WTC11 (cell line): ENCODE data around the gene GNAO1. TPM values are rescaled to one million over a fixed set of nuclear protein-coding genes. Genes with fewer than 3 reads are reported as not detected.

Source experiments
- ATAC-seq: fragments of 200-7000 bp; cut with Tn5 transposase; 2 replicates; pipeline ENCODE4 v1.10.0; 2021; ENCODE audit warnings: mild to moderate bottlenecking, moderate library complexity
- CTCF ChIA-PET: fragments of 300-600 bp; sonication (Branson Sonifier 250); formaldehyde crosslinking; loops from one replicate; lab custom pipeline; 2021; ENCODE audit warnings: antibody characterized with exemption; lab: Charles Lee
- POLR2A ChIA-PET: fragments of 350-600 bp; sonication (Branson Sonifier 250); formaldehyde crosslinking; loops from one replicate; lab custom pipeline; 2021; ENCODE audit warnings: antibody characterized with exemption; lab: Charles Lee
- DNase-seq: peaks from one replicate; pipeline ENCODE4 v3.0.0; 2021; ENCODE audit warnings: low spot score
- H3K27ac Mint-ChIP-seq: 2 replicates; pipeline ENCODE4 v1.8.0; 2021; ENCODE audit warnings: mixed read lengths
- H3K27me3 Mint-ChIP-seq: 2 replicates; pipeline ENCODE4 v1.8.0; 2021; ENCODE audit warnings: low read depth, mild to moderate bottlenecking, moderate library complexity, mixed read lengths
- H3K36me3 Mint-ChIP-seq: 2 replicates; pipeline ENCODE4 v1.8.0; 2021; ENCODE audit warnings: mixed read lengths
- H3K4me1 Mint-ChIP-seq: 2 replicates; pipeline ENCODE4 v1.8.0; 2022; ENCODE audit warnings: mixed read lengths
- H3K4me3 Mint-ChIP-seq: 2 replicates; pipeline ENCODE4 v1.8.0; 2021; ENCODE audit warnings: mild to moderate bottlenecking, moderate library complexity, mixed read lengths
- H3K9me3 Mint-ChIP-seq: 2 replicates; pipeline ENCODE4 v1.8.0; 2021; ENCODE audit warnings: mixed read lengths
- EMX1 ChIP-seq: fragments of 250-450 bp; sonication (Bioruptor Pico); IDR thresholded peaks from 2 replicates; pipeline ENCODE4 v1.8.0; 2021; ENCODE audit warnings: mild to moderate bottlenecking
- ETV6 ChIP-seq: sonication (generic); formaldehyde crosslinking; IDR thresholded peaks from 2 replicates; pipeline ENCODE4 v1.8.1; 2022; ENCODE audit warnings: mild to moderate bottlenecking, missing genetic modification reagents
- GTF2I ChIP-seq: fragments of 250-450 bp; sonication (Bioruptor Pico); conservative IDR thresholded peaks from 2 replicates; pipeline ENCODE4 v1.4.0; 2021; ENCODE audit warnings: mild to moderate bottlenecking
- HMGA2 ChIP-seq: fragments of 250-450 bp; sonication (Bioruptor Pico); IDR thresholded peaks from 2 replicates; pipeline ENCODE4 v1.4.0; 2021; ENCODE audit warnings: mild to moderate bottlenecking, moderate library complexity
- IRF2 ChIP-seq: sonication (generic); formaldehyde crosslinking; IDR thresholded peaks from 2 replicates; pipeline ENCODE4 v1.8.0; 2022; ENCODE audit warnings: low read depth, missing genetic modification reagents, borderline replicate concordance
- MYBL2 ChIP-seq: sonication (generic); formaldehyde crosslinking; IDR thresholded peaks from 2 replicates; pipeline ENCODE4 v1.8.1; 2023; ENCODE audit warnings: mild to moderate bottlenecking, moderate library complexity, missing genetic modification reagents
- NFYB ChIP-seq: sonication (generic); formaldehyde crosslinking; conservative IDR thresholded peaks from 2 replicates; pipeline ENCODE4 v1.8.0; 2022; ENCODE audit warnings: low read depth, missing genetic modification reagents
- NR3C1 ChIP-seq: sonication (generic); formaldehyde crosslinking; conservative IDR thresholded peaks from 2 replicates; pipeline ENCODE4 v1.8.1; 2023; ENCODE audit warnings: low read depth, mild to moderate bottlenecking, missing genetic modification reagents
- SMAD4 ChIP-seq: sonication (generic); formaldehyde crosslinking; IDR thresholded peaks from 2 replicates; pipeline ENCODE4 v1.8.0; 2022; ENCODE audit warnings: mild to moderate bottlenecking, missing genetic modification reagents
- ZNF121 ChIP-seq: sonication (generic); formaldehyde crosslinking; IDR thresholded peaks from 2 replicates; pipeline ENCODE4 v1.8.0; 2023; ENCODE audit warnings: missing genetic modification reagents
- ZNF138 ChIP-seq: sonication (generic); formaldehyde crosslinking; conservative IDR thresholded peaks from 2 replicates; pipeline ENCODE4 v1.8.1; 2022; ENCODE audit warnings: mild to moderate bottlenecking, moderate library complexity, missing genetic modification reagents
- ZNF219 ChIP-seq: sonication (generic); formaldehyde crosslinking; IDR thresholded peaks from 2 replicates; pipeline ENCODE4 v1.8.0; 2023; ENCODE audit warnings: missing genetic modification reagents, mild to moderate bottlenecking, borderline replicate concordance
- ZNF423 ChIP-seq: fragments of 250-450 bp; sonication (Bioruptor Pico); IDR thresholded peaks from 2 replicates; pipeline ENCODE4 v2.1.2; 2022; ENCODE audit warnings: mild to moderate bottlenecking, moderate library complexity
- total RNA-seq: library from RNA; stranded (reverse); gene quantifications from 3 replicates; pipeline ENCODE4 v1.2.3, GENCODE V29; 2021
- TF ChIP-seq, protein P1 (sequence below): sonication (generic); formaldehyde crosslinking; IDR thresholded peaks from 2 replicates; pipeline ENCODE4 v1.8.0; 2022; ENCODE audit warnings: mild to moderate bottlenecking, missing genetic modification reagents
- TF ChIP-seq, protein P2 (sequence below): sonication (generic); formaldehyde crosslinking; IDR thresholded peaks from 2 replicates; pipeline ENCODE4 v1.8.1; 2023; ENCODE audit warnings: mild to moderate bottlenecking, moderate library complexity, missing genetic modification reagents
- TF ChIP-seq, protein P3 (sequence below): sonication (generic); formaldehyde crosslinking; IDR thresholded peaks from 2 replicates; pipeline ENCODE4 v1.8.0; 2022; ENCODE audit warnings: missing genetic modification reagents
- TF ChIP-seq, protein P4 (sequence below): sonication (generic); formaldehyde crosslinking; IDR thresholded peaks from 2 replicates; pipeline ENCODE4 v1.8.1; 2023; ENCODE audit warnings: mild to moderate bottlenecking, missing genetic modification reagents, moderate library complexity
- TF ChIP-seq, protein P5 (sequence below): sonication (generic); formaldehyde crosslinking; IDR thresholded peaks from 2 replicates; pipeline ENCODE4 v1.8.0; 2022; ENCODE audit warnings: mild to moderate bottlenecking, missing genetic modification reagents
- TF ChIP-seq, protein P6 (sequence below): fragments of 200-600 bp; IDR thresholded peaks from 2 replicates; pipeline ENCODE4 v1.8.0; 2022; ENCODE audit warnings: antibody characterized with exemption

The GNAO1 gene
- total RNA-seq, 1 experiment from 2014 or later: 30.6 TPM

DNA sequence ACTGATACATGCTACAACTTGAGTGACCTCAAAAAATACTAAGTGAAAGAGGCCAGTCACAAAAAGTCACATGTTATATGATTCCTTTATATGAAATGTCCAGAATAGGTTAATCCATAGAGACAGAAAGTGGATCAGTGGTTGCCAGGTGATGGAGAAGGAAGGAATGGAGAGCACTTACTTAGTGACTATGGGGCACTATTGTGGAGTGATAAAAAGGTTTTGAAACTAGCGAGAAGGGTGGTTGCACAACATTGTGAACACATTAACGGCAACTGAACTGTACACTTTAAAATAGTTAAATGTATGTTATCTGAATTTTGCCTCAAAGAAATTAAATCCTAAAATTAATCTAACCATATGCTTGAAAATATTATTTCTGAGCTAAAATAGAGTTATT, 208.2 kb downstream of the GNAO1 start (continued):
- TF ChIP-seq ZNF423 (no peak), NR3C1 (CRISPR knock-in tag) (no peak), NFYB (CRISPR knock-in tag) (no peak), ZNF138 (CRISPR knock-in tag) (no peak), ETV6 (CRISPR knock-in tag) (no peak), ZNF219 (CRISPR knock-in tag) (no peak), MYBL2 (no peak), SMAD4 (CRISPR knock-in tag) (no peak)

DNA sequence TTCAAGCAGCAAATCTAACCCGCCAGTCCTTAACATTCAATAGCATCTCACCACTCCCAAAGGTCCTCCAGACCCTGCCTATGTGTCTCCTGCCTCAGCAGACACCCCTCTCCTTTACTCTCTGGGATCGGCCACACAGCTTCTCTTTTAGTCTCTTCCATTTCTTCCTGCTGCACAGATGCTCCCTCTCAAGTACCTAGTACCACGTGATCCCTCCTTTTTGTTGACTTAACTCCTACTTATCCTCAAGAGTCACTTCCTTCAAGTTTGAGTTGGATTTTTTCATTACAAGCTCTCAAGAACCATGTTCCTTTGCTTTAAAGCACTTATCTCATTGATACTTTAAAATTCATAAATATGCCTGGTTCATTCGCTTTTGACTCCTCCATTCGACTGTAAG, 209.2 kb downstream of the GNAO1 start:
- ATAC-seq: no peak
- H3K36me3 Mint-ChIP-seq: peaks cover 50% of the 10 kb centered on the region
- POLR2A ChIA-PET: no interaction called here
- H3K9me3 Mint-ChIP-seq: no peaks in the 10 kb centered on the region
- no peaks in the 10 kb centered on the region for H3K27me3 Mint-ChIP-seq
- H3K4me3 Mint-ChIP-seq: no peak overlapping the region
- no peak for DNase-seq
- TF ChIP-seq, protein P1, sequence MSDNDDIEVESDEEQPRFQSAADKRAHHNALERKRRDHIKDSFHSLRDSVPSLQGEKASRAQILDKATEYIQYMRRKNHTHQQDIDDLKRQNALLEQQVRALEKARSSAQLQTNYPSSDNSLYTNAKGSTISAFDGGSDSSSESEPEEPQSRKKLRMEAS (CRISPR knock-in tag): no peak
- TF ChIP-seq, protein P2, sequence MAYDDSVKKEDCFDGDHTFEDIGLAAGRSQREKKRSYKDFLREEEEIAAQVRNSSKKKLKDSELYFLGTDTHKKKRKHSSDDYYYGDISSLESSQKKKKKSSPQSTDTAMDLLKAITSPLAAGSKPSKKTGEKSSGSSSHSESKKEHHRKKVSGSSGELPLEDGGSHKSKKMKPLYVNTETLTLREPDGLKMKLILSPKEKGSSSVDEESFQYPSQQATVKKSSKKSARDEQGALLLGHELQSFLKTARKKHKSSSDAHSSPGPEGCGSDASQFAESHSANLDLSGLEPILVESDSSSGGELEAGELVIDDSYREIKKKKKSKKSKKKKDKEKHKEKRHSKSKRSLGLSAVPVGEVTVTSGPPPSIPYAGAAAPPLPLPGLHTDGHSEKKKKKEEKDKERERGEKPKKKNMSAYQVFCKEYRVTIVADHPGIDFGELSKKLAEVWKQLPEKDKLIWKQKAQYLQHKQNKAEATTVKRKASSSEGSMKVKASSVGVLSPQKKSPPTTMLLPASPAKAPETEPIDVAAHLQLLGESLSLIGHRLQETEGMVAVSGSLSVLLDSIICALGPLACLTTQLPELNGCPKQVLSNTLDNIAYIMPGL: no peak
- TF ChIP-seq, protein P3, sequence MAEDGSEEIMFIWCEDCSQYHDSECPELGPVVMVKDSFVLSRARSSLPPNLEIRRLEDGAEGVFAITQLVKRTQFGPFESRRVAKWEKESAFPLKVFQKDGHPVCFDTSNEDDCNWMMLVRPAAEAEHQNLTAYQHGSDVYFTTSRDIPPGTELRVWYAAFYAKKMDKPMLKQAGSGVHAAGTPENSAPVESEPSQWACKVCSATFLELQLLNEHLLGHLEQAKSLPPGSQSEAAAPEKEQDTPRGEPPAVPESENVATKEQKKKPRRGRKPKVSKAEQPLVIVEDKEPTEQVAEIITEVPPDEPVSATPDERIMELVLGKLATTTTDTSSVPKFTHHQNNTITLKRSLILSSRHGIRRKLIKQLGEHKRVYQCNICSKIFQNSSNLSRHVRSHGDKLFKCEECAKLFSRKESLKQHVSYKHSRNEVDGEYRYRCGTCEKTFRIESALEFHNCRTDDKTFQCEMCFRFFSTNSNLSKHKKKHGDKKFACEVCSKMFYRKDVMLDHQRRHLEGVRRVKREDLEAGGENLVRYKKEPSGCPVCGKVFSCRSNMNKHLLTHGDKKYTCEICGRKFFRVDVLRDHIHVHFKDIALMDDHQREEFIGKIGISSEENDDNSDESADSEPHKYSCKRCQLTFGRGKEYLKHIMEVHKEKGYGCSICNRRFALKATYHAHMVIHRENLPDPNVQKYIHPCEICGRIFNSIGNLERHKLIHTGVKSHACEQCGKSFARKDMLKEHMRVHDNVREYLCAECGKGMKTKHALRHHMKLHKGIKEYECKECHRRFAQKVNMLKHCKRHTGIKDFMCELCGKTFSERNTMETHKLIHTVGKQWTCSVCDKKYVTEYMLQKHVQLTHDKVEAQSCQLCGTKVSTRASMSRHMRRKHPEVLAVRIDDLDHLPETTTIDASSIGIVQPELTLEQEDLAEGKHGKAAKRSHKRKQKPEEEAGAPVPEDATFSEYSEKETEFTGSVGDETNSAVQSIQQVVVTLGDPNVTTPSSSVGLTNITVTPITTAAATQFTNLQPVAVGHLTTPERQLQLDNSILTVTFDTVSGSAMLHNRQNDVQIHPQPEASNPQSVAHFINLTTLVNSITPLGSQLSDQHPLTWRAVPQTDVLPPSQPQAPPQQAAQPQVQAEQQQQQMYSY (CRISPR knock-in tag): no peak
- no peak for TF ChIP-seq GTF2I (CRISPR knock-in tag)
- no peak for TF ChIP-seq ZNF121
- TF ChIP-seq, protein P4, sequence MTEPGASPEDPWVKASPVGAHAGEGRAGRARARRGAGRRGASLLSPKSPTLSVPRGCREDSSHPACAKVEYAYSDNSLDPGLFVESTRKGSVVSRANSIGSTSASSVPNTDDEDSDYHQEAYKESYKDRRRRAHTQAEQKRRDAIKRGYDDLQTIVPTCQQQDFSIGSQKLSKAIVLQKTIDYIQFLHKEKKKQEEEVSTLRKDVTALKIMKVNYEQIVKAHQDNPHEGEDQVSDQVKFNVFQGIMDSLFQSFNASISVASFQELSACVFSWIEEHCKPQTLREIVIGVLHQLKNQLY: no peak
- H3K27ac Mint-ChIP-seq: no peak overlapping the region
- no peaks in the 10 kb centered on the region for H3K4me1 Mint-ChIP-seq
- CTCF ChIA-PET: interaction anchor here (1.7 to 2.2 kb wide), 4 partner anchors 14 to 52 kb away, joined by 4 to 12 read pairs (median 4); no protein-coding TSS in a partner anchor

DNA sequence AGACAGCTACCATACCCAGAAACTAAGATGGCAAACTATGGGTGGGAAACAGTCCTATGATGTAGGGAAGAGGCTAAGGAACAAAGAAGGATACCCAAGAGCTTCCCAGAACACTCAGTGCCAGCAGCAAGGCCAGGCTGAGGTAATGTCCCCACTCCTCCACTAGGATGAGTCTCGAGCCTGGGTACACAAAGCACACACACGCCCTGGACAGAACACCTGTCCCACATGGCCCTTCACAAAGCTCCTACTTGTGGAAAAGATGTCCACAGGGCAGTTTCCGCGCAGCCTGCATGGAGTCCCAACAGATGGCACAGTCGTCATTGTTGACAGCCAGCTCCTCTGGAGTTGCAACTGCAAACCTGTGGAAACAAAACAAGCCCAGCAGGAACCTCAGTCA, 210.2 kb downstream of the GNAO1 start:
- ChIA-PET POLR2A (interaction anchor here (0.5 kb wide), 1 partner anchor 43 kb away, joined by 4 read pairs; no protein-coding TSS in a partner anchor), CTCF (interaction anchor here (0.5 to 2.2 kb wide), 11 partner anchors 12 to 62 kb away, joined by 3 to 12 read pairs (median 4); partner anchors contain the start of genes NUDT21 and OGFOD1)
- peak; percentile 32 for DNase-seq
- H3K4me1 Mint-ChIP-seq: no peaks in the 10 kb centered on the region
- no peak overlapping the region for H3K27ac Mint-ChIP-seq
- peaks cover 44% of the 10 kb centered on the region for H3K36me3 Mint-ChIP-seq
- TF ChIP-seq NR3C1 (CRISPR knock-in tag) (no peak), EMX1 (CRISPR knock-in tag) (no peak), HMGA2 (CRISPR knock-in tag) (no peak), NFYB (CRISPR knock-in tag) (no peak), IRF2 (CRISPR knock-in tag) (no peak)
- TF ChIP-seq, protein P3 (CRISPR knock-in tag): no peak
- TF ChIP-seq, protein P5, sequence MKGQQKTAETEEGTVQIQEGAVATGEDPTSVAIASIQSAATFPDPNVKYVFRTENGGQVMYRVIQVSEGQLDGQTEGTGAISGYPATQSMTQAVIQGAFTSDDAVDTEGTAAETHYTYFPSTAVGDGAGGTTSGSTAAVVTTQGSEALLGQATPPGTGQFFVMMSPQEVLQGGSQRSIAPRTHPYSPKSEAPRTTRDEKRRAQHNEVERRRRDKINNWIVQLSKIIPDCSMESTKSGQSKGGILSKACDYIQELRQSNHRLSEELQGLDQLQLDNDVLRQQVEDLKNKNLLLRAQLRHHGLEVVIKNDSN (CRISPR knock-in tag): no peak
- TF ChIP-seq, protein P6, sequence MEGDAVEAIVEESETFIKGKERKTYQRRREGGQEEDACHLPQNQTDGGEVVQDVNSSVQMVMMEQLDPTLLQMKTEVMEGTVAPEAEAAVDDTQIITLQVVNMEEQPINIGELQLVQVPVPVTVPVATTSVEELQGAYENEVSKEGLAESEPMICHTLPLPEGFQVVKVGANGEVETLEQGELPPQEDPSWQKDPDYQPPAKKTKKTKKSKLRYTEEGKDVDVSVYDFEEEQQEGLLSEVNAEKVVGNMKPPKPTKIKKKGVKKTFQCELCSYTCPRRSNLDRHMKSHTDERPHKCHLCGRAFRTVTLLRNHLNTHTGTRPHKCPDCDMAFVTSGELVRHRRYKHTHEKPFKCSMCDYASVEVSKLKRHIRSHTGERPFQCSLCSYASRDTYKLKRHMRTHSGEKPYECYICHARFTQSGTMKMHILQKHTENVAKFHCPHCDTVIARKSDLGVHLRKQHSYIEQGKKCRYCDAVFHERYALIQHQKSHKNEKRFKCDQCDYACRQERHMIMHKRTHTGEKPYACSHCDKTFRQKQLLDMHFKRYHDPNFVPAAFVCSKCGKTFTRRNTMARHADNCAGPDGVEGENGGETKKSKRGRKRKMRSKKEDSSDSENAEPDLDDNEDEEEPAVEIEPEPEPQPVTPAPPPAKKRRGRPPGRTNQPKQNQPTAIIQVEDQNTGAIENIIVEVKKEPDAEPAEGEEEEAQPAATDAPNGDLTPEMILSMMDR: peak; percentile 39; the same call in 1 of the 2 replicates
- H3K4me3 Mint-ChIP-seq: no peak overlapping the region
- ATAC-seq: peak; percentile 95
- no peaks in the 10 kb centered on the region for H3K27me3 Mint-ChIP-seq
- no peaks in the 10 kb centered on the region for H3K9me3 Mint-ChIP-seq
